SHP77 treated with DMSO at 0.1 percent for 48 hours (cell line): ENCODE results near the gene SMPD3.

Source experiments
- DNase-seq: peaks from one replicate; lab custom pipeline; 2025; lab: John Stamatoyannopoulos, UW

The SMPD3 gene

GRCh38 chr16:68403177-68403576, 45.1 kb downstream of the SMPD3 start:
- no peak for DNase-seq

- no peak for DNase-seq
These were observed 45.6 kb downstream of the SMPD3 start for GRCh38 chr16:68402748-68403040.

GRCh38 chr16:68401871-68402747, 46.2 kb downstream of the SMPD3 start:
- no peak for DNase-seq

GRCh38 chr16:68400924-68401460, 47.3 kb downstream of the SMPD3 start:
- DNase-seq = no peak

- DNase-seq = no peak
These were observed 48.0 kb downstream of the SMPD3 start for GRCh38 chr16:68400083-68400923.

- DNase-seq = no peak
These were observed 48.9 kb downstream of the SMPD3 start for GRCh38 chr16:68399456-68399855.

GRCh38 chr16:68397710-68398201, 50.6 kb downstream of the SMPD3 start:
- DNase-seq = no peak

GRCh38 chr16:68396481-68396880, 51.8 kb downstream of the SMPD3 start:
- DNase-seq = no peak

- no peak for DNase-seq
These were observed 52.5 kb downstream of the SMPD3 start for GRCh38 chr16:68395815-68396214.

- DNase-seq = no peak
These were observed 53.0 kb downstream of the SMPD3 start for GRCh38 chr16:68395167-68395786.

- no peak for DNase-seq
These were observed 55.0 kb downstream of the SMPD3 start for GRCh38 chr16:68393333-68393732.

- no peak for DNase-seq
These were observed 58.4 kb downstream of the SMPD3 start for GRCh38 chr16:68389750-68390371.

GRCh38 chr16:68389006-68389405, 59.3 kb downstream of the SMPD3 start:
- no peak for DNase-seq

- DNase-seq = no peak
These were observed 60.2 kb downstream of the SMPD3 start for GRCh38 chr16:68388124-68388523.

- DNase-seq = no peak
These were observed 61.0 kb downstream of the SMPD3 start for GRCh38 chr16:68387301-68387700.

GRCh38 chr16:68386628-68387027, 61.7 kb downstream of the SMPD3 start:
- no peak for DNase-seq

- no peak for DNase-seq
These were observed 62.9 kb downstream of the SMPD3 start for GRCh38 chr16:68385371-68385770.

- DNase-seq = no peak
These were observed 63.8 kb downstream of the SMPD3 start for GRCh38 chr16:68384288-68385161.

GRCh38 chr16:68383858-68384257, 64.5 kb downstream of the SMPD3 start:
- DNase-seq = no peak

- no peak for DNase-seq
These were observed 66.0 kb downstream of the SMPD3 start for GRCh38 chr16:68382296-68382718.

GRCh38 chr16:68381363-68381724, 67.0 kb downstream of the SMPD3 start:
- no peak for DNase-seq
